Ovary (tissue), 3 donors: ENCODE data around the gene SNAP29.

ENCODE experiments used
- CTCF ChIP-seq, 3 donors: fragments of 450-650 bp in 2 of 3; fragments of 200-600 bp in 1 of 3; IDR thresholded peaks; one replicate each; pipeline versions ENCODE4 v1.5.1 to v1.8.0; 2016 to 2022; ENCODE audit warnings: antibody characterized with exemption in 3 of 3, mild to moderate bottlenecking in 1 of 3
- EP300 ChIP-seq: sonication (generic); formaldehyde crosslinking; IDR thresholded peaks from one replicate; pipeline ENCODE4 v1.6.1; 2017; ENCODE audit warnings: antibody characterized with exemption
- POLR2A ChIP-seq: fragments of 450-650 bp; IDR thresholded peaks from one replicate; pipeline ENCODE4 v1.6.1; 2017; ENCODE audit warnings: antibody characterized with exemption, mild to moderate bottlenecking, moderate library complexity
- donor health status: DM: no; HTN: no; CAD: no.

- TF ChIP-seq CTCF (IDR thresholded peaks at IDR 0.05) (no peak), POLR2A (no peak), EP300 (no peak)
Observed at GRCh38 chr22:20922141-20922751, 63.4 kb downstream of the SNAP29 start.
